DND-41 (cell line): ENCODE data around the gene MUC5B.

Experiments used
- ATAC-seq: fragments of 200-7000 bp; cut with Tn5 transposase; 3 replicates; pipeline ENCODE4 v1.9.1; 2021; ENCODE audit warnings: low read depth; ENCODE audit not compliant: insufficient read depth
- DNase-seq: peaks from one replicate; pipeline ENCODE4 v3.0.0-alpha.2; 2020
- H2AFZ ChIP-seq: 2 replicates; pipeline ENCODE4 v1.6.0; 2012; ENCODE audit warnings: low read depth, low read length
- H3K27ac ChIP-seq: 2 replicates; pipeline ENCODE4 v1.5.1; 2012; ENCODE audit warnings: low read length, inconsistent platforms
- H3K27me3 ChIP-seq: fragments of 200-600 bp; sonication (generic); 2 replicates; pipeline ENCODE4 v1.6.0; 2012; ENCODE audit warnings: low read length, mild to moderate bottlenecking, inconsistent platforms; ENCODE audit not compliant: insufficient read depth, poor library complexity
- H3K36me3 ChIP-seq: 2 replicates; pipeline ENCODE4 v1.5.1; 2012; ENCODE audit warnings: low read length, inconsistent platforms; ENCODE audit not compliant: insufficient read depth
- H3K4me1 ChIP-seq: 2 replicates; pipeline ENCODE4 v1.5.1; 2012; ENCODE audit warnings: mild to moderate bottlenecking, low read length; ENCODE audit not compliant: insufficient read depth
- H3K4me2 ChIP-seq: 2 replicates; pipeline ENCODE4 v1.6.0; 2012; ENCODE audit warnings: mild to moderate bottlenecking, moderate library complexity, low read length, inconsistent platforms; ENCODE audit not compliant: insufficient read depth
- H3K4me3 ChIP-seq, 2 experiments: fragments of 200-600 bp in 1 of 2; shearing (Covaris generic) in 1 of 2; 2 replicates each; pipeline ENCODE4 v1.5.1; 2012 to 2016; ENCODE audit warnings: inconsistent platforms in 2 of 2, low read length in 2 of 2, mild to moderate bottlenecking in 2 of 2, low read depth in 1 of 2, moderate library complexity in 1 of 2
- H3K79me2 ChIP-seq: 2 replicates; pipeline ENCODE4 v1.6.0; 2012; ENCODE audit warnings: low read length, inconsistent platforms; ENCODE audit not compliant: insufficient read depth
- H3K9ac ChIP-seq: 2 replicates; pipeline ENCODE4 v1.6.0; 2012; ENCODE audit warnings: low read depth, mild to moderate bottlenecking, inconsistent platforms, low read length, moderate library complexity
- H3K9me3 ChIP-seq: 2 replicates; pipeline ENCODE4 v1.5.1; 2012; ENCODE audit warnings: low read length, moderate library complexity, mild to moderate bottlenecking, inconsistent platforms; ENCODE audit not compliant: insufficient read depth, severe bottlenecking
- H4K20me1 ChIP-seq: 2 replicates; pipeline ENCODE4 v1.6.0; 2012; ENCODE audit warnings: low read length; ENCODE audit not compliant: insufficient read depth
- EZH2 ChIP-seq: IDR thresholded peaks from 3 replicates; pipeline ENCODE4 v1.6.1; 2012; ENCODE audit warnings: borderline replicate concordance, low read depth, mild to moderate bottlenecking, moderate library complexity, low read length, inconsistent platforms; ENCODE audit not compliant: severe bottlenecking
- TF ChIP-seq, protein P1 (sequence below): IDR thresholded peaks from 2 replicates; pipeline ENCODE4 v1.5.1; 2012; ENCODE audit warnings: borderline replicate concordance, low read length, moderate library complexity, mild to moderate bottlenecking; ENCODE audit not compliant: poor library complexity, severe bottlenecking; ENCODE audit errors: extremely low read depth

MUC5B gene

DNA sequence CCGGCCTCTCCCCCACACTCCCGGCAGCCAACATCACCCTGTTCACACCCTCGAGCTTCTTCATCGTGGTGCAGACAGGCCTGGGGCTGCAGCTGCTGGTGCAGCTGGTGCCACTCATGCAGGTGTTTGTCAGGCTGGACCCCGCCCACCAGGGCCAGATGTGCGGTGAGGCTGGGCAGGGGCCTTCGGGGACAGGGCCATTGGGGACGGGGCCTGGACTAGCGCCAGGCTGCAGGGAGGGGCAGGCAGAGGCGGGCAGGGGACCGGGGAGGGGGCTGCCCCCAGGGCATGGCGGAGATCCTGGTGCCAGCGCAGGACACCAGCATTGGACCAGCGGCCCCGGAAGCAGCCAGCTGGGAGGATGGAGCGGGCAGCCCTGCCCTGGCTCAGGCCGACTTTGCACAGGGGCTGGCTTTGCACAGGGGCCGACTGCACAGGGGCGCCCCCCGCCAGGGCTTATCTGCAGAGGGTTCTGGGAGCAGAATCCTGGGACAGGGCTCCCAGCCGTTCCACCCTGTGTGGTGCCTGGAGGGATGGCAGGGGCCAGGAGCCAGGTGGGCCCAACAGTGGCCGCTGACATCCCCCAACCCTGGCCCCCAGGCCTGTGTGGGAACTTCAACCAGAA, 8.6 kb downstream of the MUC5B start:
- no peak overlapping the region for H3K4me3 ChIP-seq

DNA sequence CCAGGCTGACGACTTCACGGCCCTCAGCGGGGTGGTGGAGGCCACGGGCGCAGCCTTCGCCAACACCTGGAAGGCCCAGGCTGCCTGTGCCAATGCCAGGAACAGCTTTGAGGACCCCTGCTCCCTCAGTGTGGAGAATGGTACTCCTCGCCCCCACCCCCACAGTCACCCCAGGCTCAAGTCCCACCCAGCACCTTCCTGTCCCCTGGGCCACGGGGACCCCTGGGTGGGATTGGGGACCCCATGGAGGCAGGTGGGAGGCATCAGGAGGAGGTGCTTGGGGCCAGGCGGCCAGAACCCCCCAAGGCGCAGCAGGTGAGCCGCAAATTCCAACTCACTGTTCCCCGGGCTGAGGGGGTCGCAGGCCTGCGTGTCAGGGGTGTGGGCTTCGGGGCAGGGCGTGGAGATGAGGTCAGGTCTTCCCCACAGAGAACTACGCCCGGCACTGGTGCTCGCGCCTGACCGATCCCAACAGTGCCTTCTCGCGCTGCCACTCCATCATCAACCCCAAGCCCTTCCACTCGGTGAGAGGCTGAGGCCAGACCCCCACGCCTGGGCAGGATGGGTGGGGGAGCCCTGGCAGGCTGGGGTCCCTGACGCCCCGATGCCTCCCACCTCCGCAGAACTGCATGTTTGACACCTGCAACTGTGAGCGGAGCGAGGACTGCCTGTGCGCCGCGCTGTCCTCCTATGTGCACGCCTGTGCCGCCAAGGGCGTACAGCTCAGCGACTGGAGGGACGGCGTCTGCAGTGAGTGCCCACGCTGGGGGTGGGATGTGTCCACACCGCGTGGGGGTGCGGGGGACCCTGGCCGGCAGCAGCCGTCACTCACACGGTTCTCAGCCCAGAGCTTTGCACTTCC, 9.4 kb downstream of the MUC5B start:
- H3K4me3 ChIP-seq = no peak overlapping the region
- H4K20me1 ChIP-seq = peaks cover 8% of the 10 kb centered on the region
- no peak for ATAC-seq
- H3K36me3 ChIP-seq = no peaks in the 10 kb centered on the region
- no peaks in the 10 kb centered on the region for H3K4me1 ChIP-seq
- H3K27ac ChIP-seq = no peak overlapping the region
- H3K9me3 ChIP-seq = no peaks in the 10 kb centered on the region
- DNase-seq = no peak
- no peak overlapping the region for H2AFZ ChIP-seq
- TF ChIP-seq, protein P1, sequence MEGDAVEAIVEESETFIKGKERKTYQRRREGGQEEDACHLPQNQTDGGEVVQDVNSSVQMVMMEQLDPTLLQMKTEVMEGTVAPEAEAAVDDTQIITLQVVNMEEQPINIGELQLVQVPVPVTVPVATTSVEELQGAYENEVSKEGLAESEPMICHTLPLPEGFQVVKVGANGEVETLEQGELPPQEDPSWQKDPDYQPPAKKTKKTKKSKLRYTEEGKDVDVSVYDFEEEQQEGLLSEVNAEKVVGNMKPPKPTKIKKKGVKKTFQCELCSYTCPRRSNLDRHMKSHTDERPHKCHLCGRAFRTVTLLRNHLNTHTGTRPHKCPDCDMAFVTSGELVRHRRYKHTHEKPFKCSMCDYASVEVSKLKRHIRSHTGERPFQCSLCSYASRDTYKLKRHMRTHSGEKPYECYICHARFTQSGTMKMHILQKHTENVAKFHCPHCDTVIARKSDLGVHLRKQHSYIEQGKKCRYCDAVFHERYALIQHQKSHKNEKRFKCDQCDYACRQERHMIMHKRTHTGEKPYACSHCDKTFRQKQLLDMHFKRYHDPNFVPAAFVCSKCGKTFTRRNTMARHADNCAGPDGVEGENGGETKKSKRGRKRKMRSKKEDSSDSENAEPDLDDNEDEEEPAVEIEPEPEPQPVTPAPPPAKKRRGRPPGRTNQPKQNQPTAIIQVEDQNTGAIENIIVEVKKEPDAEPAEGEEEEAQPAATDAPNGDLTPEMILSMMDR = no peak
- no peak for TF ChIP-seq EZH2
- H3K9ac ChIP-seq = no peak overlapping the region
- H3K27me3 ChIP-seq = no peaks in the 10 kb centered on the region
- H3K4me2 ChIP-seq = no peak overlapping the region
- no peaks in the 10 kb centered on the region for H3K79me2 ChIP-seq

More for the DNA sequence above, 8.6 kb downstream of the MUC5B start:
- no peak overlapping the region for H3K9ac ChIP-seq
- H3K9me3 ChIP-seq = no peaks in the 10 kb centered on the region
- no peak for TF ChIP-seq EZH2
- TF ChIP-seq, protein P1 = no peak
- H3K27me3 ChIP-seq = no peaks in the 10 kb centered on the region
- H4K20me1 ChIP-seq = peaks cover 8% of the 10 kb centered on the region
- H3K4me1 ChIP-seq = no peaks in the 10 kb centered on the region
- no peak overlapping the region for H3K4me2 ChIP-seq
- no peaks in the 10 kb centered on the region for H3K79me2 ChIP-seq
- DNase-seq (no peak), ATAC-seq (no peak)
- no peaks in the 10 kb centered on the region for H3K36me3 ChIP-seq
- H2AFZ ChIP-seq = no peak overlapping the region
- no peak overlapping the region for H3K27ac ChIP-seq

DNA sequence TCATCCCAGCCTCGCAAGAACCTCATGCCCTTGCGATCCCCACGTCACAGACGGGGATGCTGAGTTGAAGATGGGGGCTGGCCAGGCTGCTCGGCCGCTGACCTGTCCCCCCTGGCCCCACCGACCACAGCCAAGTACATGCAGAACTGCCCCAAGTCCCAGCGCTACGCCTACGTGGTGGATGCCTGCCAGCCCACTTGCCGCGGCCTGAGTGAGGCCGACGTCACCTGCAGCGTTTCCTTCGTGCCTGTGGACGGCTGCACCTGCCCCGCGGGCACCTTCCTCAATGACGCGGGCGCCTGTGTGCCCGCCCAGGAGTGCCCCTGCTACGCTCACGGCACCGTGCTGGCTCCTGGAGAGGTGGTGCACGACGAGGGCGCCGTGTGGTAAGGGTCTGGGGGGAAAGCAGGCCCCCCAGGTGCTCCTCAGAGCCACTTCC, 10.0 kb downstream of the MUC5B start:
- no peaks in the 10 kb centered on the region for H3K4me1 ChIP-seq
- ATAC-seq (no peak), DNase-seq (no peak)
- no peaks in the 10 kb centered on the region for H3K79me2 ChIP-seq
- H3K4me3 ChIP-seq = no peak overlapping the region
- no peaks in the 10 kb centered on the region for H3K27me3 ChIP-seq
- peaks cover 8% of the 10 kb centered on the region for H4K20me1 ChIP-seq
- no peaks in the 10 kb centered on the region for H3K36me3 ChIP-seq
- H3K9ac ChIP-seq = no peak overlapping the region
- H3K9me3 ChIP-seq = no peaks in the 10 kb centered on the region
- H2AFZ ChIP-seq = no peak overlapping the region
- TF ChIP-seq EZH2 = no peak
- H3K4me2 ChIP-seq = no peak overlapping the region
- H3K27ac ChIP-seq = no peak overlapping the region
